Effector memory CD4-positive, alpha-beta T cell (primary cell): Measurements from ENCODE around the gene HDAC11.

Experiments
- DNase-seq, 3 donors: peaks; one replicate each; pipeline ENCODE4 v3.0.0-alpha.2; 2020
- H3K27ac ChIP-seq: 2 replicates; pipeline ENCODE4 v1.7.0; 2013; ENCODE audit warnings: mild to moderate bottlenecking, low read length, moderate library complexity; ENCODE audit not compliant: insufficient read depth, poor library complexity, severe bottlenecking
- H3K27me3 ChIP-seq: replicated peaks from 2 replicates; pipeline ENCODE4 v1.7.0; 2013; ENCODE audit warnings: mild to moderate bottlenecking, low read length; ENCODE audit not compliant: insufficient read depth, control insufficient read depth, poor library complexity, severe bottlenecking
- H3K36me3 ChIP-seq: 2 replicates; pipeline ENCODE4 v1.7.0; 2013; ENCODE audit warnings: mild to moderate bottlenecking, low read length, moderate library complexity; ENCODE audit not compliant: control insufficient read depth, insufficient read depth
- H3K4me1 ChIP-seq: 2 replicates; pipeline ENCODE4 v1.7.0; 2013; ENCODE audit warnings: low read length, mild to moderate bottlenecking; ENCODE audit not compliant: control insufficient read depth, insufficient read depth, poor library complexity, severe bottlenecking
- H3K4me3 ChIP-seq: 2 replicates; pipeline ENCODE4 v1.7.0; 2013; ENCODE audit warnings: low read length, low read depth, mild to moderate bottlenecking; ENCODE audit not compliant: insufficient read depth, poor library complexity, severe bottlenecking
- H3K9me3 ChIP-seq: 2 replicates; pipeline ENCODE4 v1.7.0; 2013; ENCODE audit warnings: mild to moderate bottlenecking, low read length, moderate library complexity; ENCODE audit not compliant: control insufficient read depth

Gene HDAC11

GRCh38 chr3:13540297-13540995 is 60.3 kb downstream of the HDAC11 start:
- Histone ChIP-seq H3K4me1 (no peaks in the 10 kb centered on the region), H3K4me3 (no peak overlapping the region), H3K27ac (no peak overlapping the region), H3K27me3 (no peaks in the 10 kb centered on the region), H3K9me3 (no peaks in the 10 kb centered on the region), H3K36me3 (no peaks in the 10 kb centered on the region)
- DNase-seq, result no peak

GRCh38 chr3:13541691-13542090 is 61.6 kb downstream of the HDAC11 start:
- Histone ChIP-seq H3K36me3 (no peaks in the 10 kb centered on the region), H3K27ac (no peak overlapping the region), H3K27me3 (no peaks in the 10 kb centered on the region), H3K4me3 (no peak overlapping the region), H3K9me3 (no peaks in the 10 kb centered on the region), H3K4me1 (no peaks in the 10 kb centered on the region)
- no peak for DNase-seq

GRCh38 chr3:13542142-13542541 is 62.0 kb downstream of the HDAC11 start:
- Histone ChIP-seq H3K4me3 (no peak overlapping the region), H3K9me3 (no peaks in the 10 kb centered on the region), H3K27me3 (no peaks in the 10 kb centered on the region), H3K4me1 (no peaks in the 10 kb centered on the region), H3K36me3 (no peaks in the 10 kb centered on the region), H3K27ac (no peak overlapping the region)
- DNase-seq, result no peak

GRCh38 chr3:13543253-13543652 is 63.1 kb downstream of the HDAC11 start:
- H3K27me3 ChIP-seq, result no peaks in the 10 kb centered on the region
- DNase-seq, result no peak
- H3K27ac ChIP-seq, result no peak overlapping the region
- H3K4me1 ChIP-seq, result no peaks in the 10 kb centered on the region
- H3K36me3 ChIP-seq, result no peaks in the 10 kb centered on the region
- no peaks in the 10 kb centered on the region for H3K9me3 ChIP-seq
- no peak overlapping the region for H3K4me3 ChIP-seq

GRCh38 chr3:13544293-13544831 is 64.3 kb downstream of the HDAC11 start:
- H3K9me3 ChIP-seq, result no peaks in the 10 kb centered on the region
- DNase-seq, result peak in 2 of 3 donors; percentile 8 to 15
- H3K4me1 ChIP-seq, result no peaks in the 10 kb centered on the region
- no peak overlapping the region for H3K27ac ChIP-seq
- no peaks in the 10 kb centered on the region for H3K27me3 ChIP-seq
- H3K36me3 ChIP-seq, result no peaks in the 10 kb centered on the region
- H3K4me3 ChIP-seq, result no peak overlapping the region

GRCh38 chr3:13544951-13545651 is 65.0 kb downstream of the HDAC11 start:
- Histone ChIP-seq H3K4me1 (no peaks in the 10 kb centered on the region), H3K27ac (no peak overlapping the region), H3K9me3 (no peaks in the 10 kb centered on the region), H3K36me3 (no peaks in the 10 kb centered on the region), H3K4me3 (no peak overlapping the region), H3K27me3 (no peaks in the 10 kb centered on the region)
- no peak for DNase-seq

- no peak overlapping the region for H3K27ac ChIP-seq
- no peak overlapping the region for H3K4me3 ChIP-seq
- no peaks in the 10 kb centered on the region for H3K9me3 ChIP-seq
- H3K36me3 ChIP-seq, result no peaks in the 10 kb centered on the region
- no peaks in the 10 kb centered on the region for H3K4me1 ChIP-seq
- DNase-seq, result no peak
- H3K27me3 ChIP-seq, result peaks cover 3% of the 10 kb centered on the region
These were observed 65.9 kb downstream of the HDAC11 start for GRCh38 chr3:13545952-13546454.

GRCh38 chr3:13546667-13547171 is 66.6 kb downstream of the HDAC11 start:
- Histone ChIP-seq H3K4me1 (no peaks in the 10 kb centered on the region), H3K27ac (no peak overlapping the region), H3K36me3 (no peaks in the 10 kb centered on the region), H3K9me3 (no peaks in the 10 kb centered on the region), H3K4me3 (no peak overlapping the region), H3K27me3 (peaks cover 8% of the 10 kb centered on the region)
- DNase-seq, result no peak

GRCh38 chr3:13547591-13548371 is 67.7 kb downstream of the HDAC11 start:
- Histone ChIP-seq H3K27ac (no peak overlapping the region), H3K27me3 (peaks cover 8% of the 10 kb centered on the region), H3K36me3 (no peaks in the 10 kb centered on the region), H3K4me3 (no peak overlapping the region), H3K9me3 (no peaks in the 10 kb centered on the region), H3K4me1 (no peaks in the 10 kb centered on the region)
- no peak for DNase-seq
